Measurements from ENCODE around the gene BAIAP2L2. TPM values are rescaled to one million over a fixed set of nuclear protein-coding genes. Genes with fewer than 3 reads are reported as not detected.
"Not testable (repeated sequence)": the region's sequence is repeated elsewhere in the genome, so short reads cannot be mapped to it uniquely, and the experiment has no call there.

Gene BAIAP2L2
- total RNA-seq, 2 donors from 2014 or later = 0.40 to 0.84 TPM

DNA sequence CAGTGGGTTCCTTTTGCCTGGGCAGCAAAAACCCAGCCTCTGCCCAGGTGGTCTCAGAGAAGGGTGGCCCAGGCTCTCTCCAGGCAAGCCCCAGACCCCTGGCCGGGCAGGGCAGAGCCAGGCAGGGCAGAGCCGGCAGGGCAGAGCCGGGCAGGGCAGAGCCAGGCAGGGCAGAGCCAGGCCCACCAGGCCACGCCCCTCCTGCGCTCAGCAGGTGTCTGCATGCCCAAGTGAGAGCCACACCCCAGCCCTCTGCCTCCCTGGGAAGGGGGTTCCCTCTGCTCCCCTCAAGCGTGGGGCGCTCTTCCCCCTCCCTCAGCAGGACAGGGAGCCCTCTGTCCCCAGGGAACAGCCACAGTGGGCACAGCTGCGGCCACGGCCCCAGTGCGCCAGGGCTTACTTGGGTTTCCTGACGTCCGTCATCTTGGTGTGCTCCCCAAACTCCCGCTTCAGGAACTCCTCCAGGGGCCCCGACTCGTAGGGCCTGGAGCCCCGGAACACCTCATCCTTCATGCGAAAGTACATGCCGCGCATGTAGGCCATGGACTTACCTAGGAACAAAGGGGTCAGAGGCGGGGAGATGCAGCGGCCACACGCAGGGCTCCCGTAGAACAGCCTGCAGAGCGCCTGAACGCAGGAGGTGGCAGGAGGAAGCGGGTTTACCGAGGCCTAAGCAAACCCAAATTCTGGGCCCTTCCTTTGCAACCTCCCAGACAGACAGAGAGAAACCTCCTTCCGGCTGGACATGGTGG, 10.1 kb upstream of the BAIAP2L2 start:
- H3K27ac Mint-ChIP-seq = no peak overlapping the region
- no peaks in the 10 kb centered on the region for H3K36me3 Mint-ChIP-seq
- peaks cover 0 to 7% of the 10 kb centered on the region in 2 donors for H3K4me1 Mint-ChIP-seq (ENCODE audit: low read depth in 2 of 2)
- no peaks in the 10 kb centered on the region for H3K9me3 Mint-ChIP-seq
- no peak overlapping the region for H3K4me3 Mint-ChIP-seq
- ATAC-seq (no peak), DNase-seq (ENCODE audit: low spot score) (peak; percentile 44)
- no peaks in the 10 kb centered on the region for H3K27me3 Mint-ChIP-seq

- H3K9me3 Mint-ChIP-seq; H3K4me3 Mint-ChIP-seq; ATAC-seq; DNase-seq (ENCODE audit: low spot score); H3K36me3 Mint-ChIP-seq; H3K27me3 Mint-ChIP-seq; H3K4me1 Mint-ChIP-seq (ENCODE audit: low read depth in 2 of 2); H3K27ac Mint-ChIP-seq: not testable (repeated sequence)
Observed at GRCh38 chr22:38118747-38119146, 8.3 kb upstream of the BAIAP2L2 start.

DNA sequence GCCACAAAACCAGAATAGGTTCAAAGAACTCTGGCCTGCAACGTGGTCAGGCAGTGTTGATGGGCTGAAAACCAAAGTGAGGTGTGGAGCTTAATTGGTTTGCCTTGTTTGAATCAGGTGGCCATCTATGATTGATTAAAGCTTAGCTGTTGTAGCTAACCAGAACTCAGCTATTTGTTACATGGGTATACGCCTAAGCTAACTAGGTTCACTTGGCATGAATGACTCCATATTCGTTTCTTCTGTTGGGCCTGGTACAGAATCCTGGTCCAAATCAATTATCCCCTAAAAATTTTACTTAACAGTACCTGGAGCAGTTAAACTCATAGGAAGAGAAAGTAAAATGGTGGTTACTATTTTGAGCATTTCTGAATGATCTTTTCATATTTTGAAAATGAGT, 7.7 kb upstream of the BAIAP2L2 start:
- ATAC-seq = no peak
- peaks cover 5 to 8% of the 10 kb centered on the region in 2 donors for H3K4me1 Mint-ChIP-seq (ENCODE audit: low read depth in 2 of 2)
- H3K27ac Mint-ChIP-seq = no peak overlapping the region
- no peak overlapping the region for H3K4me3 Mint-ChIP-seq
- DNase-seq (ENCODE audit: low spot score) = no peak
- no peaks in the 10 kb centered on the region for H3K36me3 Mint-ChIP-seq
- H3K27me3 Mint-ChIP-seq = no peaks in the 10 kb centered on the region
- no peaks in the 10 kb centered on the region for H3K9me3 Mint-ChIP-seq

DNA sequence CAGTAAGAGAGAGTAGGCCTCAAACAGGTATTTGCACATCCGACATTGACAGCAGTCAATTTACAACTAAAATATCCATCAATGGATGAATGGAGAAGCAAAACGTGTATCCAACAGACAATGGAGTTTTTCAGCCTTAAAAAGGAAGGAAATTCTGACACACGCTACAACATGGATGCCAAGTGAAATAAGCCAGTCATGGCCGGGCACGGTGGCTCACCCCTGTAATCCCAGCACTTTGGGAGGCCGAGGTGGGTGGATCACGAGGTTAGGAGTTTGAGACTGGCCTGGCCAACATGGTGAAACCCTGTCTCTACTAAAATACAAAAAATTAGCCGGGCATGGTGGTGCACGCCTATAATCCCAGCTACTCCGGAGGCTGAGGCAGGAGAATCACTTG, 7.1 kb upstream of the BAIAP2L2 start:
- not testable (repeated sequence) for H3K27me3 Mint-ChIP-seq; H3K9me3 Mint-ChIP-seq; H3K4me3 Mint-ChIP-seq; DNase-seq (ENCODE audit: low spot score); H3K4me1 Mint-ChIP-seq (ENCODE audit: low read depth in 2 of 2); H3K36me3 Mint-ChIP-seq; H3K27ac Mint-ChIP-seq; ATAC-seq

- Mint-ChIP-seq H3K9me3 (no peaks in the 10 kb centered on the region), H3K4me1 (ENCODE audit: low read depth in 2 of 2) (peaks cover 5 to 10% of the 10 kb centered on the region in 2 donors), H3K4me3 (no peak overlapping the region), H3K36me3 (no peaks in the 10 kb centered on the region), H3K27ac (no peak overlapping the region), H3K27me3 (no peaks in the 10 kb centered on the region)
- DNase-seq (ENCODE audit: low spot score) (no peak), ATAC-seq (no peak)
Observed at GRCh38 chr22:38115423-38116205, 5.1 kb upstream of the BAIAP2L2 start.

DNA sequence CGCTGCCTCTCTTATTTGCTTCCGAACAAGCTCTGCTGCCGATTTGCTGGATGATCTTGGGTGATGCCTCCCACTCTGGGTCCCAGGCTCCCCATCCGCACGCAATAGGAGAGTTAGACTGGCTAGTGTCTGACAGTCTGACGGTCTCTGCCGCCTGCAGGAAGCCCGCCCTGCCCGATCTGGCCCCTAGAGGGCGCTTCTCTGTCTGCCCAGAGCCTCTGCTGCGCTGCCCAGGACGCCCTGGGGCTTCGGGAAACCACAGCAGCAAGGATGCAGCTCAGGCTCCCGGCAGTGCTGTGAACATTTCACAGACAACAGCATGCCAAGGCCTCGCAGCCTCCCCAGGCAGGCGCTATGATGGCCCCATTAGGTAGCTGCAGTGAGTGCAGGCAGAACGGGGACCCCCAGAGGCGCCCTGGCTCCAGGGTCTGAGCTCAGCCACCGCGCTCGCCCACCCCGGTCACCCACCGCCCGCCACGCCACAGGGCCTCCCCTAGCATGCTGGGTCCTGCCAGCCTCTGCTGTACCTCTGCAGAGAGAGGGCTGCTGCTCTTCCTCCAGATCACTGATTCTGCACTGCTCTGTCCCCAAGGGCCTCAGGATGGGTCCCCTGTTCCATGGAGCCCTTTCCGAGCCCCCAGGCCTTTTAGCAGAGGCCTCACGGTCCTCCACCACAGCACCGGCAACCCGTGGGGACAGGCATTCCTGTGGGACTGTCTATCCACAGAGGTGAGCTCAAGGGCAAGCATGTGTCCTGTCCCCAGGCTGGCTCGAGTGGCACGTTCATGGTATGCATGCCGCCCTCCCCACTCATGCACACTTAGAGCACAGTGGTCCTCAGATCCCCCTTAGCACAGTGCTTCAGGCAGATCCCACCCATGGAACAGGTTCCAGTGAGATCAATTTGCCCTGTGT, 4.3 kb upstream of the BAIAP2L2 start:
- ATAC-seq (peak; percentile 83 to 90), DNase-seq (ENCODE audit: low spot score) (peak; percentile 83)
- Mint-ChIP-seq H3K36me3 (no peaks in the 10 kb centered on the region), H3K4me3 (no peak overlapping the region), H3K4me1 (ENCODE audit: low read depth in 2 of 2) (peaks cover 8 to 10% of the 10 kb centered on the region in 2 donors), H3K9me3 (no peaks in the 10 kb centered on the region), H3K27me3 (no peaks in the 10 kb centered on the region), H3K27ac (no peak overlapping the region)

- H3K27me3 Mint-ChIP-seq = no peaks in the 10 kb centered on the region
- H3K4me1 Mint-ChIP-seq (ENCODE audit: low read depth in 2 of 2) = peaks cover 10 to 15% of the 10 kb centered on the region in 2 donors
- no peak for DNase-seq (ENCODE audit: low spot score)
- no peaks in the 10 kb centered on the region for H3K9me3 Mint-ChIP-seq
- no peak overlapping the region for H3K4me3 Mint-ChIP-seq
- H3K27ac Mint-ChIP-seq = no peak overlapping the region
- H3K36me3 Mint-ChIP-seq = no peaks in the 10 kb centered on the region
- no peak for ATAC-seq
Observed at GRCh38 chr22:38112381-38112780, 1.9 kb upstream of the BAIAP2L2 start.

GRCh38 chr22:38111925-38112355, 1.5 kb upstream of the BAIAP2L2 start:
- ATAC-seq (no peak), DNase-seq (ENCODE audit: low spot score) (no peak)
- Mint-ChIP-seq H3K4me1 (ENCODE audit: low read depth in 2 of 2) (peaks cover 10 to 16% of the 10 kb centered on the region in 2 donors), H3K4me3 (no peak overlapping the region), H3K27me3 (no peaks in the 10 kb centered on the region), H3K27ac (no peak overlapping the region), H3K36me3 (no peaks in the 10 kb centered on the region), H3K9me3 (no peaks in the 10 kb centered on the region)

DNA sequence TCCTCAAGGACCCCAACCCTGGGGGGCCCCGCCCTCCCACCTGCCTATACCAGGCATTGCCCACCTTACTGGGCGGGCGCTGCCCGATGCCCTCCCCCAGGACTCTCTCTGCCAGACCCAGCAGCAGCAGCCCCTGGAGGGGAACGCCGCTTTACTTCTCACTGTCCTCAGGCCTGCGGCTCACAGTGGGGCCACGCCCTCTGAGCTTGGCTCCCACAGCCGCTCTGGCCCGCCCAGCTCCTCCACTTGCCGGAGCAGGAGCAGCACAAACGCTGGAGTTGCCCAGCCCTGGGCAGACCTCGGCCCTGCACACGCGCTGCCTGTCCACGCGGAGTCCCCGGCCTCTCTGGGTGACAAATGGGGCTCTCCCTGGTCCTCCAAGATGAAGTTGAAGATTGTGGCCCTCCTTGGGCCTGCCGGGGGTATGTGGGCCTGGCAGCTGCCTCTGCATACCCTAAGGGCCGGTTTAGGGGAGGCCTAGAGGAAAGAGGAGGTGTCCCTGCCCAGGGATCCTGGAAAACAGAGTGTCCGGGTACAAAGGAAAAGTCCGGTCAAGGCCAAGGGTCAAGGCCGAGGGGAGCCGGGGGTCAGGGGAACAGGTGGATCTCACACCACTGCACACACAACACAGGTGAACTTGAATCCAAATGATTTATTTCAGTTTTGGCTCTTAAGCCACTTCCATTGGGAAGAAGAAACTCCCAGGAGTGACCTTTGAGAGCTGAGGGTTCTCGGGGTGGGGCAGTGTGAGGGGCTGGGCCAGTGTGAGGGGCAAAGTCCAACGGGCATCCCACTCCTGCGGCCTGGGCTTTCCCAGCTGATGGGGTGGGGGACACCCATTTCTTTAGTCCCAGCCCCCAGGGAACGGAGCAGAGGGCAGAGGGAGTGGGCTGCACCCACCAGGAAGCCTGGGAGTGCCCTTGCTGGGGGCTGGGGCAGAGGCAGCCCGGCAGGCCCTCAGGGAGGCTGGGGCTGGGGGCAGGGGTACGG, 674 bp upstream of the BAIAP2L2 start:
- DNase-seq (ENCODE audit: low spot score) = no peak
- no peaks in the 10 kb centered on the region for H3K9me3 Mint-ChIP-seq
- H3K36me3 Mint-ChIP-seq = no peaks in the 10 kb centered on the region
- ATAC-seq = no peak
- peaks cover 10 to 19% of the 10 kb centered on the region in 2 donors for H3K4me1 Mint-ChIP-seq (ENCODE audit: low read depth in 2 of 2)
- H3K27ac Mint-ChIP-seq = no peak overlapping the region
- no peak overlapping the region for H3K4me3 Mint-ChIP-seq
- H3K27me3 Mint-ChIP-seq = no peaks in the 10 kb centered on the region

- H3K27ac Mint-ChIP-seq = peak overlapping the region; percentile 54 to 75
- no peak for ATAC-seq
- no peaks in the 10 kb centered on the region for H3K27me3 Mint-ChIP-seq
- no peaks in the 10 kb centered on the region for H3K36me3 Mint-ChIP-seq
- H3K9me3 Mint-ChIP-seq = no peaks in the 10 kb centered on the region
- peak; percentile 28 for DNase-seq (ENCODE audit: low spot score)
- H3K4me3 Mint-ChIP-seq = no peak overlapping the region
- H3K4me1 Mint-ChIP-seq (ENCODE audit: low read depth in 2 of 2) = peaks cover 18 to 28% of the 10 kb centered on the region in 2 donors
Observed at GRCh38 chr22:38109371-38110001, 998 bp downstream of the BAIAP2L2 start.

DNA sequence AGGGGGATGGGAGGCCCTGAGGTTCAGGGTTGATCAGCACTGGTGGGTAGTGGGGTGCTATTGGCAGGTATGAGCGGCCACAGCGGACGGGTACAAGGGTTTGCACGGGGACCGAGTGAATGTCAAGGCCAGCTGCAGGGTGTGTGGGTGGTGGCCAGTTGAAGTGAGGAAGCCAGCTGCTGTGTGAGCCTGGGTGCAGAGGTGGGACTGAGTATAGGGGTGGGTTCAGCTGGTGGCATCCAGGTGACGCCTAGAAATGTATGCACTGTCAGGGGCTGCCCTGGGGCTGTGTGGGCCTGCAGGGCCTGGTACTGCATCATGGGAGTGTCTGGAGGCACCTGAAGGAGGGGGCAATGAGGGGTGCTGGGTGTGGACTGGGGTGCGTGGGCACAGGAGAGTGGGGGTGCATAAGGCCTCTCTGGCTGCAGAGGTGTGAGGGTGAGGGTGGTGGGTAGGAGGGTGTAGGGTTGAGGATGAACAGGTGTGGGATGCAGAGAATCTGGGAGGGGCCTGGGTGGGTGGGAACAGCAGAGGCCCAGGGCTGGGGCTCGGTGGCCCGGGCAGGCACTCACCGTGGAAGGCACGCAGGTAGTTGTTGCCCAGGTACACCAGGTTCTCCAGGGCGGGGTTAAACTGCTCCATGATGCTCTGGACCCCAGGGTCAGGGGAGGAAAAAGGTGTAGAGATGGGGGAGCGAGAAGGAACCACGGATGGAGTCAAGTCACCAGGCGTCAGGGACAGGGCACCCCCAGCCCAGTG, 1.7 kb downstream of the BAIAP2L2 start:
- no peak overlapping the region for H3K27ac Mint-ChIP-seq

More for the DNA sequence above, 1.7 kb downstream of the BAIAP2L2 start:
- H3K4me3 Mint-ChIP-seq = no peak overlapping the region
- peaks cover 21 to 30% of the 10 kb centered on the region in 2 donors for H3K4me1 Mint-ChIP-seq (ENCODE audit: low read depth in 2 of 2)
- H3K9me3 Mint-ChIP-seq = no peaks in the 10 kb centered on the region
- ATAC-seq (peak; percentile 25 to 34), DNase-seq (ENCODE audit: low spot score) (peak; percentile 47)
- no peaks in the 10 kb centered on the region for H3K36me3 Mint-ChIP-seq
- H3K27me3 Mint-ChIP-seq = no peaks in the 10 kb centered on the region
